Gastrocnemius medialis (tissue), 4 donors: ENCODE results near the gene DSEL.

Experiments used
- CTCF ChIP-seq, 5 experiments: fragments of 450-650 bp in 3 of 5; fragments of 200-600 bp in 2 of 5; sonication (generic) in 2 of 5; IDR thresholded peaks in 4 of 5; conservative IDR thresholded peaks in 1 of 5; 1 replicate in 4 of 5; 2 replicates in 1 of 5; pipeline ENCODE4 v1.5.1; 2016 to 2019; ENCODE audit warnings: antibody characterized with exemption in 5 of 5, mild to moderate bottlenecking in 3 of 5, moderate library complexity in 3 of 5
- POLR2A ChIP-seq, 2 donors: fragments of 450-650 bp; IDR thresholded peaks; one replicate each; pipeline ENCODE4 v1.6.1; 2017; ENCODE audit warnings: antibody characterized with exemption in 2 of 2, mild to moderate bottlenecking in 2 of 2, moderate library complexity in 2 of 2

GRCh38 chr18:67504739-67505138 lies 11.8 kb downstream of the DSEL start:
- TF ChIP-seq CTCF (IDR thresholded peaks at IDR 0.05 in 4 of 5, conservative IDR thresholded peaks at IDR 0.05 in 1 of 5), result no peak
- TF ChIP-seq POLR2A (IDR thresholded peaks at IDR 0.05), result no peak
